SJCRH30 (cell line): Measurements from ENCODE around the gene SBNO2. TPM values are rescaled to one million over a fixed set of nuclear protein-coding genes. Genes with fewer than 3 reads are reported as not detected.
A peak's percentile ranks its signal among the peaks of the same experiment; 100 is the strongest.

Experiments
- DNase-seq, 2 experiments: peaks; one replicate each; pipeline ENCODE4 v3.0.0-alpha.2; 2015 to 2020
- H3K27ac ChIP-seq: fragments of 250-450 bp; sonication (Bioruptor Pico); 2 replicates; pipeline ENCODE4 v1.5.1; 2020; ENCODE audit warnings: mild to moderate bottlenecking, moderate library complexity
- H3K27me3 ChIP-seq: fragments of 250-450 bp; sonication (Bioruptor Pico); 2 replicates; pipeline ENCODE4 v1.5.1; 2020; ENCODE audit warnings: mild to moderate bottlenecking, moderate library complexity
- H3K36me3 ChIP-seq: fragments of 250-450 bp; sonication (Bioruptor Pico); 2 replicates; pipeline ENCODE4 v1.5.1; 2020; ENCODE audit warnings: mild to moderate bottlenecking, moderate library complexity
- H3K4me1 ChIP-seq: fragments of 250-450 bp; sonication (Bioruptor Pico); 2 replicates; pipeline ENCODE4 v1.5.1; 2020; ENCODE audit warnings: mild to moderate bottlenecking, moderate library complexity
- H3K4me3 ChIP-seq: fragments of 250-450 bp; sonication (Bioruptor Pico); 2 replicates; pipeline ENCODE4 v1.5.1; 2020; ENCODE audit warnings: mild to moderate bottlenecking, moderate library complexity
- H3K9me3 ChIP-seq: fragments of 250-450 bp; sonication (Bioruptor Pico); replicated peaks from 2 replicates; pipeline ENCODE4 v1.5.1; 2020; ENCODE audit warnings: mild to moderate bottlenecking, moderate library complexity
- total RNA-seq: library from RNA; depleted of rRNA; stranded (reverse); fragments of >200 nt; shearing (Covaris generic); gene quantifications from 2 replicates; pipeline ENCODE4 v1.2.3, GENCODE V29; 2014

SBNO2 gene
- total RNA-seq, 1 experiment from 2014 or later = 17.1 TPM

GRCh38 chr19:1183543-1184172 lies 9.6 kb upstream of the SBNO2 start:
- no peak overlapping the region for H3K27ac ChIP-seq
- H3K27me3 ChIP-seq = peaks cover 2% of the 10 kb centered on the region; the same call in 1 of the 2 replicates
- H3K9me3 ChIP-seq = no peaks in the 10 kb centered on the region
- peaks cover 9% of the 10 kb centered on the region; the same call in 1 of the 2 replicates for H3K4me1 ChIP-seq
- no peaks in the 10 kb centered on the region for H3K36me3 ChIP-seq
- DNase-seq = no peak
- H3K4me3 ChIP-seq = no peak overlapping the region

GRCh38 chr19:1182727-1183126 lies 8.7 kb upstream of the SBNO2 start:
- H3K4me3 ChIP-seq = no peak overlapping the region
- H3K36me3 ChIP-seq = no peaks in the 10 kb centered on the region
- peaks cover 2% of the 10 kb centered on the region; the same call in 1 of the 2 replicates for H3K27me3 ChIP-seq
- H3K9me3 ChIP-seq = no peaks in the 10 kb centered on the region
- H3K27ac ChIP-seq = no peak overlapping the region
- H3K4me1 ChIP-seq = peaks cover 9% of the 10 kb centered on the region; the same call in 1 of the 2 replicates
- no peak for DNase-seq

- no peaks in the 10 kb centered on the region for H3K36me3 ChIP-seq
- H3K4me1 ChIP-seq = peaks cover 12% of the 10 kb centered on the region; the same call in 1 of the 2 replicates
- DNase-seq = no peak
- H3K4me3 ChIP-seq = no peak overlapping the region
- no peaks in the 10 kb centered on the region for H3K9me3 ChIP-seq
- no peak overlapping the region for H3K27ac ChIP-seq
- H3K27me3 ChIP-seq = peaks cover 2% of the 10 kb centered on the region; the same call in 1 of the 2 replicates
These were observed 8.0 kb upstream of the SBNO2 start for GRCh38 chr19:1182068-1182467.

- Histone ChIP-seq H3K4me3 (no peak overlapping the region), H3K36me3 (no peaks in the 10 kb centered on the region), H3K27ac (no peak overlapping the region), H3K4me1 (peaks cover 13% of the 10 kb centered on the region; the same call in 1 of the 2 replicates), H3K27me3 (peaks cover 2% of the 10 kb centered on the region; the same call in 1 of the 2 replicates), H3K9me3 (no peaks in the 10 kb centered on the region)
- DNase-seq = no peak
These were observed 7.5 kb upstream of the SBNO2 start for GRCh38 chr19:1181606-1182005.

- no peaks in the 10 kb centered on the region for H3K9me3 ChIP-seq
- DNase-seq = peak in 1 of 2 experiments; percentile 44
- no peaks in the 10 kb centered on the region; the same call in 1 of the 2 replicates for H3K27me3 ChIP-seq
- H3K4me1 ChIP-seq = peaks cover 9% of the 10 kb centered on the region; the same call in 1 of the 2 replicates
- no peaks in the 10 kb centered on the region for H3K36me3 ChIP-seq
- H3K27ac ChIP-seq = no peak overlapping the region
- H3K4me3 ChIP-seq = no peak overlapping the region
These were observed 3.5 kb upstream of the SBNO2 start for GRCh38 chr19:1177322-1178114.

GRCh38 chr19:1173159-1173844 lies 766 bp downstream of the SBNO2 start:
- Histone ChIP-seq H3K4me3 (peak overlapping the region; percentile 89), H3K4me1 (peaks cover 18% of the 10 kb centered on the region; the same call in 1 of the 2 replicates), H3K36me3 (peaks cover 9% of the 10 kb centered on the region), H3K9me3 (no peaks in the 10 kb centered on the region), H3K27ac (peak overlapping the region; percentile 100), H3K27me3 (no peaks in the 10 kb centered on the region; the same call in 1 of the 2 replicates)
- DNase-seq = peak in 1 of 2 experiments; percentile 62

GRCh38 chr19:1172353-1173158 lies 1.5 kb downstream of the SBNO2 start:
- Histone ChIP-seq H3K27me3 (no peaks in the 10 kb centered on the region; the same call in 1 of the 2 replicates), H3K9me3 (no peaks in the 10 kb centered on the region), H3K4me3 (peak overlapping the region; percentile 89), H3K36me3 (peaks cover 15% of the 10 kb centered on the region), H3K4me1 (peaks cover 18% of the 10 kb centered on the region; the same call in 1 of the 2 replicates), H3K27ac (peak overlapping the region; percentile 100)
- peak; percentile 90 to 93 for DNase-seq

- Histone ChIP-seq H3K4me3 (peak overlapping the region; percentile 89), H3K4me1 (peaks cover 14% of the 10 kb centered on the region; the same call in 1 of the 2 replicates), H3K27me3 (no peaks in the 10 kb centered on the region), H3K9me3 (no peaks in the 10 kb centered on the region), H3K27ac (peak overlapping the region; percentile 100), H3K36me3 (peaks cover 20% of the 10 kb centered on the region)
- DNase-seq = peak; percentile 55 to 63
These were observed 2.2 kb downstream of the SBNO2 start for GRCh38 chr19:1171755-1172352.

GRCh38 chr19:1170938-1171754 lies 2.9 kb downstream of the SBNO2 start:
- peak overlapping the region; percentile 89 for H3K4me3 ChIP-seq
- H3K27me3 ChIP-seq = no peaks in the 10 kb centered on the region
- H3K36me3 ChIP-seq = peaks cover 24% of the 10 kb centered on the region
- DNase-seq = peak; percentile 80 to 81
- no peaks in the 10 kb centered on the region for H3K9me3 ChIP-seq
- H3K27ac ChIP-seq = peak overlapping the region; percentile 100
- peaks cover 14% of the 10 kb centered on the region; the same call in 1 of the 2 replicates for H3K4me1 ChIP-seq

GRCh38 chr19:1169921-1170885 lies 3.9 kb downstream of the SBNO2 start:
- H3K27me3 ChIP-seq = no peaks in the 10 kb centered on the region
- DNase-seq = no peak
- no peak overlapping the region for H3K4me3 ChIP-seq
- H3K9me3 ChIP-seq = no peaks in the 10 kb centered on the region
- H3K4me1 ChIP-seq = peaks cover 14% of the 10 kb centered on the region; the same call in 1 of the 2 replicates
- no peak overlapping the region; the same call in 1 of the 2 replicates for H3K27ac ChIP-seq
- peaks cover 24% of the 10 kb centered on the region for H3K36me3 ChIP-seq

- Histone ChIP-seq H3K4me1 (peaks cover 14% of the 10 kb centered on the region; the same call in 1 of the 2 replicates), H3K27ac (no peak overlapping the region), H3K9me3 (no peaks in the 10 kb centered on the region), H3K27me3 (no peaks in the 10 kb centered on the region), H3K4me3 (no peak overlapping the region), H3K36me3 (peaks cover 24% of the 10 kb centered on the region)
- no peak for DNase-seq
These were observed 4.7 kb downstream of the SBNO2 start for GRCh38 chr19:1169411-1169791.
